Measurements from ENCODE around the gene HYAL3.
A peak's percentile ranks its signal among the peaks of the same experiment; 100 is the strongest.

The HYAL3 gene

GRCh38 chr3:50298836-50299637, at the start of gene HYAL3, which contains the start of gene NAA80:
TSS of gene HYAL3 (minus strand) at chr3:50299405. CDS start at chr3:50295602, 3,803 bp downstream.
TSS of gene NAA80 (minus strand) at chr3:50299405. CDS start at chr3:50297463, 1,942 bp downstream.
- peak; percentile 97 for DNase-seq

- peak; percentile 66 for DNase-seq
These were observed 48.1 kb upstream of the HYAL3 start for GRCh38 chr3:50347187-50347813.

- DNase-seq, result peak; percentile 67
These were observed 46.5 kb upstream of the HYAL3 start, which contains the start of gene ZMYND10 for GRCh38 chr3:50345586-50346234. TSS of gene ZMYND10 (minus strand) at chr3:50345732. CDS start at chr3:50345579, 153 bp downstream.

- no peak for DNase-seq
These were observed 45.8 kb upstream of the HYAL3 start for GRCh38 chr3:50345008-50345407.

GRCh38 chr3:50342813-50343633, 43.8 kb upstream of the HYAL3 start:
- no peak for DNase-seq

GRCh38 chr3:50341996-50342650, 42.9 kb upstream of the HYAL3 start:
- no peak for DNase-seq

GRCh38 chr3:50341537-50341936, 42.3 kb upstream of the HYAL3 start:
- DNase-seq, result no peak

GRCh38 chr3:50340448-50341329, 41.5 kb upstream of the HYAL3 start, which contains the start of gene RASSF1:
TSS of gene RASSF1 (minus strand) at chr3:50340836. CDS start at chr3:50340805, 31 bp downstream.
- peak; percentile 64 for DNase-seq

GRCh38 chr3:50340147-50340447, 40.9 kb upstream of the HYAL3 start:
- DNase-seq, result no peak

- no peak for DNase-seq
These were observed 40.4 kb upstream of the HYAL3 start for GRCh38 chr3:50339485-50340146.

GRCh38 chr3:50338965-50339364, 39.8 kb upstream of the HYAL3 start:
- DNase-seq, result no peak

- DNase-seq, result peak; percentile 93
These were observed 38.1 kb upstream of the HYAL3 start for GRCh38 chr3:50337175-50337861.

GRCh38 chr3:50336452-50337174, 37.4 kb upstream of the HYAL3 start:
- no peak for DNase-seq

- no peak for DNase-seq
These were observed 35.3 kb upstream of the HYAL3 start for GRCh38 chr3:50334339-50335075.

GRCh38 chr3:50333744-50334328, 34.6 kb upstream of the HYAL3 start:
- no peak for DNase-seq

- DNase-seq, result no peak
These were observed 32.2 kb upstream of the HYAL3 start for GRCh38 chr3:50331364-50331907.

GRCh38 chr3:50330330-50330729, 31.1 kb upstream of the HYAL3 start:
- DNase-seq, result no peak
